Bronchial epithelial cell (primary cell): ENCODE measurements around the gene CTDP1. TPM values are rescaled to one million over a fixed set of nuclear protein-coding genes. Genes with fewer than 3 reads are reported as not detected.

Experiments
- DNase-seq: peaks from one replicate; pipeline ENCODE4 v3.0.0-alpha.2; 2010; ENCODE audit warnings: low read depth
- FAIRE-seq: peaks from 2 replicates; lab custom pipeline; 2011; peaks lifted over from hg19 to GRCh38; lab: Jason Lieb, UNC
- H3K27me3 ChIP-seq: 2 replicates; pipeline ENCODE4 v1.5.1; 2011; ENCODE audit warnings: low read length; ENCODE audit not compliant: control insufficient read depth, insufficient read depth
- H3K36me3 ChIP-seq: 2 replicates; pipeline ENCODE4 v1.5.1; 2011; ENCODE audit warnings: low read length; ENCODE audit not compliant: control insufficient read depth, insufficient read depth
- H3K4me3 ChIP-seq: 2 replicates; pipeline ENCODE4 v1.5.1; 2011; ENCODE audit warnings: mild to moderate bottlenecking, low read depth, low read length, control low read depth
- total RNA-seq: library from RNA; depleted of rRNA; stranded (reverse); fragments of >200 nt; gene quantifications from 2 replicates; pipeline ENCODE4 v1.2.1, GENCODE V29; 2014
- TF ChIP-seq, protein P1 (sequence below): IDR thresholded peaks from 2 replicates; pipeline ENCODE4 v1.5.1; 2011; ENCODE audit warnings: mild to moderate bottlenecking, moderate library complexity, low read length, control low read depth, inconsistent platforms; ENCODE audit not compliant: insufficient read depth, severe bottlenecking

Gene CTDP1
- total RNA-seq, 1 donor from 2014 or later, result 27.1 TPM

DNA sequence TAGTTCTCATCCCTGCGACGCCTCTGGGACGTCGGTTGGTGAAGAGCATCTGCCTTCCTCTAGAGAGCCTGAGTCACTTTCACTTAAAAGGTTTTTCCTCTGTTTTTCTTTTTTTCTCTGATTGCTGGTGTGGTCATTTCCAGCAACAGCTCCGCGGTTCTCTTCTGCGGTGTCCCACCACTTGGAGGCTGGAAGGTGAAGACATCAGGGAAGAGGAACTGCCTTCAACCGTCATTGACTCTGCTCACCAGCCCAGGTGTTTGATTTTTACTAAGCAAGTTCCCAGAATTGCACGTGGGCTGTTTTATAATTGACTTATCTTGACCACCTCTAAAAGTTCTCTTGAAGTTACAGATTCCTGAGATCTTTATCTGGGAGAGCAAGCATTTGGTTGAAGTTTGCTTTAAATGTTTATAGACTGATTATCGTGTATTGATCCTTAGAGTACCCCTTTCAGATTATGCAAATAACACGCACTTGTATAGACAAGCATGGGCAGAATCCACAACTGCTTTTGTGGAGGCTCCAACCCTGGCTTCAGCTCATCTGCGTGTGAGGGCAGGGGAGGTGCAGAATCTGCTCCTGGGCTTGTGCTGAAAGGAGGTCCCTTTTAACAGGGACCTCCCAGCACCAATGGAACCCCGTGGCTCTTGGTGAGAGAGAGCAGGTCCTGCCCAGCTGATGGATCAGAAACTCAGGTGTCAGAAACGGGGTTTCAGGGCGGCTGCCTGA lies 3.5 kb downstream of the CTDP1 start:
- DNase-seq, result no peak
- H3K27me3 ChIP-seq, result no peaks in the 10 kb centered on the region
- no peak overlapping the region for H3K4me3 ChIP-seq
- FAIRE-seq, result no peak
- peaks cover 4% of the 10 kb centered on the region for H3K36me3 ChIP-seq
- TF ChIP-seq, protein P1, sequence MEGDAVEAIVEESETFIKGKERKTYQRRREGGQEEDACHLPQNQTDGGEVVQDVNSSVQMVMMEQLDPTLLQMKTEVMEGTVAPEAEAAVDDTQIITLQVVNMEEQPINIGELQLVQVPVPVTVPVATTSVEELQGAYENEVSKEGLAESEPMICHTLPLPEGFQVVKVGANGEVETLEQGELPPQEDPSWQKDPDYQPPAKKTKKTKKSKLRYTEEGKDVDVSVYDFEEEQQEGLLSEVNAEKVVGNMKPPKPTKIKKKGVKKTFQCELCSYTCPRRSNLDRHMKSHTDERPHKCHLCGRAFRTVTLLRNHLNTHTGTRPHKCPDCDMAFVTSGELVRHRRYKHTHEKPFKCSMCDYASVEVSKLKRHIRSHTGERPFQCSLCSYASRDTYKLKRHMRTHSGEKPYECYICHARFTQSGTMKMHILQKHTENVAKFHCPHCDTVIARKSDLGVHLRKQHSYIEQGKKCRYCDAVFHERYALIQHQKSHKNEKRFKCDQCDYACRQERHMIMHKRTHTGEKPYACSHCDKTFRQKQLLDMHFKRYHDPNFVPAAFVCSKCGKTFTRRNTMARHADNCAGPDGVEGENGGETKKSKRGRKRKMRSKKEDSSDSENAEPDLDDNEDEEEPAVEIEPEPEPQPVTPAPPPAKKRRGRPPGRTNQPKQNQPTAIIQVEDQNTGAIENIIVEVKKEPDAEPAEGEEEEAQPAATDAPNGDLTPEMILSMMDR, result no peak

DNA sequence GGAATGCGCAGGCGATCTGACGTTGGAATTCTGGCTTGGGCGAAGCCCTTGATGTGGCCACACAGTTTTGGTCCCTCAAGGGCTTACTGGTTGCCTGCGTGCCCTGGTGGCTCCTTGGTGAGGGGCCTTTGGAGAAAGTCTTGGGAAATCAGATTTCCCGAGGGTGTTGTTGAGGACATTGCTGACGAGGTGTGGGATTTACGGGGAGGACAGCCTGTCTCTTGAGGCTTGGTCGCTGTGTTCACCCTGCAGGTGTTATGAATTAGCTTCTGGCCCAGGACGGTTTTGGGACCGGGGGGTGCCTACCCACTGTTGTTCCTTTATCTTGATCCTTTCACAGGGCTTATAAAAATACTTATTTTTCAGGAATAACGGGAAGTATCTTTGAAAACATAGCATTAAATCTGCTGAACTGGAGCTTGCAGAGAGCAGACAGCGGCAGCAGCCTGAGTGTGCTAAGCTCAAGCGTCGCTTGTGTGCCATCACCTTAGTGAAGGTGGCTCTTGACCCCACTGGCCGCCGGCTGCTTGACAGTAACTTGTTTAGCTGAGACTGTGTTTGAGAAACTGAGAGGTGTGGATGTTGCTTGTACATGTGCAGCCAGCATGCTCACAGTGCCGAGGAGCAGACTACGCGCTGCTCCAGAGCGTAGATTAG lies 4.2 kb downstream of the CTDP1 start:
- DNase-seq (no peak), FAIRE-seq (no peak)
- Histone ChIP-seq H3K36me3 (peaks cover 4% of the 10 kb centered on the region), H3K27me3 (no peaks in the 10 kb centered on the region), H3K4me3 (no peak overlapping the region)
- TF ChIP-seq, protein P1, result no peak

DNA sequence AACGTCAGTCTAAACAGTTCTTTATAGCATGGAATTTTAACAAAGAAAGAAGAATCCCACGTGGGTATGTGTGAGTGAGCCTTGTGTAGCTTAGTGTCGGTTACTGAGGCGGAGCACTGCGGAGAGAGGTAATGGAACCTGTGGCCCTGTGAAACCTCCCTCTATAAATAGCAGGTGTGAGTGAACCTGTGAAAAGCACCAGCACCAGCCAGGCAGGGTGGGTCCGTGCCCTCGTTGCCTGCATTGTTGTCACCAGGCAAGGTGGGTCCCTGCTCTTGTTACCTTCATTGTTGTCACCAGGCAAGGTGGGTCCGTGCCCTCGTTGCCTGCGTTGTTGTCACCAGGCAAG lies 4.7 kb downstream of the CTDP1 start:
- no peak overlapping the region for H3K4me3 ChIP-seq
- H3K36me3 ChIP-seq, result peaks cover 4% of the 10 kb centered on the region
- no peaks in the 10 kb centered on the region for H3K27me3 ChIP-seq
- TF ChIP-seq, protein P1, result no peak
- DNase-seq (no peak), FAIRE-seq (no peak)

DNA sequence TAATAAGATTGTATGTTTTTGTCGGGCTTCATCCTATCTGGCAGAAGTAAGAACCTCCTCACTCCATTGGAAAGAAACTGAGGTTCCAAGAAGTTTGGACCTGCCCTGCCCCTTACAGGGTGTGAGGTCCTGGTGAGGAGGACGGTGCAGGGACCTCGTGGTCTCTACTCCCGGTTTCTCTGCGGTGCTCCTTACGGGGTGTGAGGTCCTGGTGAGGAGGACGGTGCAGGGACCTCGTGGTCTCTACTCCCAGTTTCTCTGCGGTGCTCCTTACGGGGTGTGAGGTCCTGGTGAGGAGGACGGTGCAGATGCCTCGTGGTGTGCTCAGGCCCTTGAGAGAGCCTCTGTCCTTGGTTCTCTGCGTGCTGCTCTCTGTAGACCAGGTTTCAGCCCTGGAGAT lies 5.2 kb downstream of the CTDP1 start:
- DNase-seq (no peak), FAIRE-seq (peak; percentile 97)
- H3K27me3 ChIP-seq, result no peaks in the 10 kb centered on the region
- TF ChIP-seq, protein P1, result no peak
- H3K4me3 ChIP-seq, result no peak overlapping the region
- H3K36me3 ChIP-seq, result peaks cover 4% of the 10 kb centered on the region

DNA sequence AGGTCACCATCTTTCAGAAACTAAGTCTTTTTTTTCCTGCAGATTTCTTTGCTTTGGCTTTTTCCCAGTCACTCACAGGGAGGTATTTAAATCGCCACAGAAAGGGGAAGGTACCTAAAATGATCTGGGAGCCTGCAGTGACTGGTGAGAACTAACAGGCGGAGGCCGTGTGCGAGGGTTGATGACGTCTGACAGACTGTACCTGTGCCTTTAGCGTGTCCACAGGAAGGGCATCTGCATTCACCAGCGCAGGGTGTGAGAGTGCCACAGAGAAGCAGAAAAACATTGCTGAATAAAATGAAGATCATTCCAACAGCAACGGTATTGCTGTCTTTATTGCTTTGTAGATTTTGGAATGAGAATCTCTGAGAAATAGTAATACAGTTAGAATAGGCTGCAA lies 5.7 kb downstream of the CTDP1 start:
- TF ChIP-seq, protein P1, result no peak
- no peak for DNase-seq

DNA sequence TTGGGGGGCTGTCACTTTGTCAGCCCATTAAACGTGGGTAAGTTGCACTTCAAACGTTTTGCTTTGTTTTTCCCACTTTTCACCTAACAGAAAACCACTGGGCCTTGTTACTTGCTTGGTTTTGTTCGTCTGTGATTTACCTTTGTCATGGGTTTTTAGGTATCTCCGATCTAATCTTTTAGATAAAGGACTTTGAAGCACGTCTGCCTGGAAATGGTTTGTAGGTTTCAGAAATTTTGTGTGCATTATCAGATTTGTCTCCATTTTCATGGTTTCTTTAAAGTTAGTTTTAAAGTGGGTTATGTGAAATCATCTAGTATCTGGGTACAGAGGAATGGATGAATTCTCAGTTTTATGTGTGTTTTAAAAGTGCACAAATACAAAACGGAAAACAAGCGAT lies 6.4 kb downstream of the CTDP1 start:
- FAIRE-seq (no peak), DNase-seq (no peak)
- Histone ChIP-seq H3K27me3 (no peaks in the 10 kb centered on the region), H3K36me3 (peaks cover 5% of the 10 kb centered on the region), H3K4me3 (no peak overlapping the region)
- TF ChIP-seq, protein P1, result no peak

More for the DNA sequence above, 5.7 kb downstream of the CTDP1 start:
- Histone ChIP-seq H3K4me3 (no peak overlapping the region), H3K27me3 (no peaks in the 10 kb centered on the region), H3K36me3 (peaks cover 4% of the 10 kb centered on the region)
- no peak for FAIRE-seq
